H1 (cell line): ENCODE data around the gene RAB1A. TPM values are rescaled to one million over a fixed set of nuclear protein-coding genes. Genes with fewer than 3 reads are reported as not detected.

ENCODE experiments used
- CTCF ChIA-PET: fragments of 300-600 bp; sonication (Branson Sonifier 250); formaldehyde crosslinking; loops from one replicate; lab custom pipeline; 2021; ENCODE audit not compliant: partially characterized antibody; lab: Charles Lee
- POLR2A ChIA-PET: fragments of 300-600 bp; sonication (Branson Sonifier 250); formaldehyde crosslinking; loops from one replicate; lab custom pipeline; 2021; ENCODE audit warnings: inconsistent platforms; ENCODE audit not compliant: partially characterized antibody; lab: Charles Lee
- DNase-seq, 2 experiments: peaks; one replicate each; pipeline versions ENCODE4 v3.0.0 to v3.0.0-alpha.2; 2010 to 2022; ENCODE audit warnings: low spot score in 2 of 2, low read depth in 1 of 2, mixed read lengths in 1 of 2
- FAIRE-seq: peaks from 2 replicates; lab custom pipeline; 2011; peaks lifted over from hg19 to GRCh38; lab: Jason Lieb, UNC
- H2AFZ ChIP-seq: 2 replicates; pipeline ENCODE4 v1.8.1; 2012; ENCODE audit warnings: low read length, inconsistent platforms
- H2AK5ac ChIP-seq: 2 replicates; pipeline ENCODE4 v1.6.1; 2013; ENCODE audit warnings: low read depth, low read length
- H2BK120ac ChIP-seq: replicated peaks from 2 replicates; pipeline ENCODE3; 2013; ENCODE audit warnings: low read depth, low read length, inconsistent platforms
- H2BK12ac ChIP-seq: 2 replicates; pipeline ENCODE4 v1.6.1; 2013; ENCODE audit warnings: low read depth, low read length
- H2BK15ac ChIP-seq: 2 replicates; pipeline ENCODE4 v1.6.1; 2013; ENCODE audit warnings: low read length
- H2BK20ac ChIP-seq: 2 replicates; pipeline ENCODE4 v1.6.1; 2013; ENCODE audit warnings: low read length
- H2BK5ac ChIP-seq: 2 replicates; pipeline ENCODE4 v1.6.1; 2013; ENCODE audit warnings: low read depth, low read length
- H3K14ac ChIP-seq: 2 replicates; pipeline ENCODE4 v1.6.1; 2013; ENCODE audit warnings: inconsistent platforms; ENCODE audit not compliant: insufficient read length
- H3K18ac ChIP-seq: 2 replicates; pipeline ENCODE4 v1.6.1; 2013; ENCODE audit warnings: low read length; ENCODE audit errors: extremely low read depth
- H3K23ac ChIP-seq: 2 replicates; pipeline ENCODE4 v1.6.1; 2013; ENCODE audit warnings: inconsistent platforms; ENCODE audit not compliant: insufficient read length
- H3K23me2 ChIP-seq: 2 replicates; pipeline ENCODE4 v1.6.1; 2013; ENCODE audit warnings: low read depth, low read length
- H3K27ac ChIP-seq: 2 replicates; pipeline ENCODE4 v1.6.1; 2011; ENCODE audit warnings: low read depth, low read length, inconsistent platforms
- H3K27me3 ChIP-seq, 4 experiments: replicated peaks in 1 of 4; 1 replicate in 1 of 4; 2 replicates in 3 of 4; pipeline versions ENCODE4 v1.6.1 to v1.8.1; 2011 to 2013; ENCODE audit warnings: low read length in 3 of 4, mild to moderate bottlenecking in 3 of 4, inconsistent platforms in 2 of 4, mixed read lengths in 2 of 4, moderate library complexity in 1 of 4; ENCODE audit not compliant: control insufficient read depth in 3 of 4, insufficient read depth in 3 of 4; ENCODE audit errors: extremely low read depth in 1 of 4
- H3K36me3 ChIP-seq, 4 experiments: 2 replicates each; pipeline versions ENCODE4 v1.6.1 to v1.8.1; 2011 to 2013; ENCODE audit warnings: mild to moderate bottlenecking in 4 of 4, low read length in 3 of 4, moderate library complexity in 2 of 4, control low read depth in 1 of 4, inconsistent platforms in 1 of 4; ENCODE audit not compliant: insufficient read depth in 4 of 4, control insufficient read depth in 2 of 4
- H3K4ac ChIP-seq: replicated peaks from 2 replicates; pipeline ENCODE3; 2013; ENCODE audit warnings: low read length, low read depth, mixed read lengths, inconsistent platforms; ENCODE audit not compliant: insufficient read length
- H3K4me1 ChIP-seq, 4 experiments: replicated peaks in 1 of 4; 1 replicate in 1 of 4; 2 replicates in 3 of 4; pipeline versions ENCODE4 v1.6.1 to v1.8.1; 2011 to 2013; ENCODE audit warnings: low read length in 3 of 4, inconsistent platforms in 2 of 4, mixed read lengths in 1 of 4; ENCODE audit not compliant: insufficient read depth in 4 of 4, control insufficient read depth in 3 of 4
- H3K4me2 ChIP-seq, 2 experiments: 2 replicates each; pipeline versions ENCODE4 v1.6.1 to v1.8.1; 2011 to 2013; ENCODE audit warnings: low read depth in 2 of 2, low read length in 2 of 2, control low read depth in 1 of 2, inconsistent platforms in 1 of 2, mild to moderate bottlenecking in 1 of 2; ENCODE audit not compliant: insufficient read depth in 1 of 2
- H3K4me3 ChIP-seq, 4 experiments: fragments of 200-600, 300-600 bp in 1 of 4; sonication (generic), shearing (Covaris generic), sonication (Bioruptor Twin) in 1 of 4; 2 replicates each; pipeline versions ENCODE4 v1.5.1 to v1.8.1; 2011 to 2016; ENCODE audit warnings: low read length in 4 of 4, low read depth in 3 of 4, control low read depth in 2 of 4, inconsistent platforms in 2 of 4, mild to moderate bottlenecking in 2 of 4, mixed read lengths in 1 of 4, moderate library complexity in 1 of 4; ENCODE audit not compliant: insufficient read depth in 2 of 4; ENCODE audit errors: extremely low read depth in 1 of 4
- H3K56ac ChIP-seq: replicated peaks from 2 replicates; pipeline ENCODE3; 2013; ENCODE audit warnings: low read depth, mild to moderate bottlenecking, mixed read lengths, low read length, inconsistent platforms; ENCODE audit not compliant: insufficient read length
- H3K79me1 ChIP-seq: 2 replicates; pipeline ENCODE4 v1.6.1; 2013; ENCODE audit warnings: low read depth, low read length, control low read depth
- H3K79me2 ChIP-seq, 2 experiments: 2 replicates each; pipeline versions ENCODE4 v1.6.1 to v1.8.1; 2012 to 2013; ENCODE audit warnings: low read length in 2 of 2, mild to moderate bottlenecking in 2 of 2, inconsistent platforms in 1 of 2; ENCODE audit not compliant: insufficient read depth in 2 of 2, control insufficient read depth in 1 of 2
- H3K9ac ChIP-seq, 4 experiments: replicated peaks in 1 of 4; 1 replicate in 1 of 4; 2 replicates in 3 of 4; pipeline versions ENCODE4 v1.6.1 to v1.8.1; 2011 to 2013; ENCODE audit warnings: low read depth in 3 of 4, low read length in 3 of 4, control low read depth in 2 of 4, mild to moderate bottlenecking in 2 of 4, moderate library complexity in 2 of 4, inconsistent platforms in 1 of 4; ENCODE audit errors: extremely low read depth in 1 of 4
- H3K9me3 ChIP-seq, 2 experiments: 2 replicates each; pipeline versions ENCODE4 v1.6.1 to v1.8.1; 2012 to 2013; ENCODE audit warnings: mild to moderate bottlenecking in 2 of 2, moderate library complexity in 2 of 2, control low read depth in 1 of 2, inconsistent platforms in 1 of 2, low read depth in 1 of 2, low read length in 1 of 2, mixed read lengths in 1 of 2; ENCODE audit not compliant: insufficient read depth in 2 of 2
- H4K20me1 ChIP-seq, 2 experiments: replicated peaks in 1 of 2; 2 replicates each; pipeline versions ENCODE3 to v1.8.1; 2011 to 2013; ENCODE audit warnings: inconsistent platforms in 2 of 2, low read length in 2 of 2, mild to moderate bottlenecking in 1 of 2; ENCODE audit not compliant: insufficient read depth in 2 of 2, control insufficient read depth in 1 of 2
- H4K5ac ChIP-seq: 2 replicates; pipeline ENCODE4 v1.6.1; 2013; ENCODE audit warnings: low read length, low read depth, mixed read lengths, inconsistent platforms; ENCODE audit not compliant: insufficient read length
- H4K8ac ChIP-seq: 2 replicates; pipeline ENCODE4 v1.8.0; 2013; ENCODE audit warnings: mild to moderate bottlenecking, moderate library complexity, low read length, inconsistent platforms; ENCODE audit not compliant: insufficient read depth; ENCODE audit errors: extremely low read depth
- H4K91ac ChIP-seq: replicated peaks from 2 replicates; pipeline ENCODE3; 2013; ENCODE audit warnings: low read length, mixed read lengths, inconsistent platforms; ENCODE audit not compliant: insufficient read length
- ASH2L ChIP-seq: fragments of 200-600, 300-600 bp; sonication (generic); IDR thresholded peaks from one replicate; pipeline ENCODE4 v1.7.1; 2017; ENCODE audit warnings: low read length
- E2F6 ChIP-seq: IDR thresholded peaks from 2 replicates; pipeline ENCODE4 v1.6.1; 2012; ENCODE audit warnings: inconsistent platforms
- EP300 ChIP-seq, 2 experiments: IDR thresholded peaks; 1 replicate in 1 of 2; 2 replicates in 1 of 2; pipeline ENCODE4 v1.6.1; 2011 to 2012; ENCODE audit warnings: low read depth in 2 of 2, low read length in 2 of 2, mild to moderate bottlenecking in 2 of 2, borderline replicate concordance in 1 of 2, inconsistent platforms in 1 of 2, moderate library complexity in 1 of 2
- HDAC2 ChIP-seq, 2 experiments: fragments of 300-600 bp in 1 of 2; sonication (generic) in 1 of 2; IDR thresholded peaks; 2 replicates each; pipeline ENCODE4 v1.6.1; 2011 to 2012; ENCODE audit warnings: low read depth in 2 of 2, low read length in 2 of 2, mild to moderate bottlenecking in 2 of 2, moderate library complexity in 2 of 2, borderline replicate concordance in 1 of 2, inconsistent platforms in 1 of 2
- NANOG ChIP-seq: IDR thresholded peaks from 2 replicates; pipeline ENCODE4 v1.6.1; 2011; ENCODE audit warnings: low read length, low read depth, mild to moderate bottlenecking, inconsistent platforms; ENCODE audit not compliant: insufficient read depth, poor library complexity, severe bottlenecking
- NRF1 ChIP-seq: IDR thresholded peaks from 2 replicates; pipeline ENCODE4 v1.6.1; 2011; ENCODE audit warnings: mild to moderate bottlenecking, low read depth, low read length, improper control_type of control experiment
- PHF8 ChIP-seq: fragments of 200-600 bp; sonication (generic); conservative IDR thresholded peaks from 2 replicates; pipeline ENCODE4 v1.7.1; 2012; ENCODE audit warnings: low read depth, mild to moderate bottlenecking, inconsistent platforms, low read length, moderate library complexity
- POLR2A ChIP-seq, 2 experiments: IDR thresholded peaks; 1 replicate in 1 of 2; 2 replicates in 1 of 2; pipeline ENCODE4 v1.6.1; 2011; ENCODE audit warnings: low read depth in 2 of 2, low read length in 2 of 2, mild to moderate bottlenecking in 2 of 2; ENCODE audit errors: control extremely low read depth in 1 of 2
- TAF7 ChIP-seq: optimal IDR thresholded peaks from 2 replicates; pipeline ENCODE3; 2011; ENCODE audit warnings: low read depth, mild to moderate bottlenecking, inconsistent platforms, low read length, moderate library complexity, borderline replicate concordance
- YY1 ChIP-seq: IDR thresholded peaks from 2 replicates; pipeline ENCODE4 v1.6.1; 2011; ENCODE audit warnings: low read depth, mild to moderate bottlenecking, low read length
- ZNF274 ChIP-seq: IDR thresholded peaks from 2 replicates; pipeline ENCODE4 v1.7.0; 2012; ENCODE audit warnings: low read length, borderline replicate concordance; ENCODE audit errors: extremely low read depth
- WGBS, 2 experiments: shearing (Covaris generic) in 1 of 2; methylation state at CpG; one replicate each; pipeline versions ENCODE4 v1.1.6 to v1.1.7; 2013 to 2015; ENCODE audit warnings: low lambda C conversion rate in 2 of 2, mixed read lengths in 2 of 2, inconsistent platforms in 1 of 2, low coverage in 1 of 2, missing lambda C conversion rate in 1 of 2; ENCODE audit not compliant: insufficient replicate concordance in 2 of 2, insufficient coverage in 1 of 2, insufficient read length in 1 of 2; ENCODE audit errors: extremely low coverage in 1 of 2, missing lambda C conversion rate in 1 of 2; 5-methylcytosine and 5-hydroxymethylcytosine counted together
- polyA plus RNA-seq, 7 experiments: library from polyadenylated mRNA; depleted of rRNA in 3 of 7; stranded (reverse) in 5 of 7; unstranded in 2 of 7; fragments of >200 nt in 5 of 7; fragments of 200-250 nt in 2 of 7; gene quantifications; 1 replicate in 5 of 7; 2 replicates in 1 of 7; 4 replicates in 1 of 7; pipeline versions ENCODE4 v1.2.1 to v1.2.3, GENCODE V29; 2011 to 2013; ENCODE audit warnings: missing spikeins in 2 of 7, mixed read lengths in 2 of 7
- total RNA-seq: library from RNA; stranded (reverse); fragmentation: NEBNext Ultra II Directional; extraction: Animal tissue kit (Norgen Biotek cat#: 25700); gene quantifications from 2 replicates; pipeline ENCODE4 v1.2.1, GENCODE V29; 2021

RAB1A gene
- total and polyA plus RNA-seq, 2 of the 8 experiments (the other 6 are each of a cell fraction or from before 2014, with no cell fraction given): 77.9 to 120 TPM

- Histone ChIP-seq H2BK15ac (peak overlapping the region; percentile 36), H2AFZ (peak overlapping the region; percentile 74; the same call in 1 of the 2 replicates), H2BK12ac (peak overlapping the region; percentile 68; the same call in 1 of the 2 replicates), H3K79me2 (peaks cover 12 to 37% of the 10 kb centered on the region in 2 experiments), H4K8ac (peak overlapping the region; percentile 87; the same call in 1 of the 2 replicates), H3K27ac (peak overlapping the region; percentile 81), H3K79me1 (no peaks in the 10 kb centered on the region), H3K18ac (peak overlapping the region; percentile 95), H2BK120ac (no peak overlapping the region), H4K91ac (peak overlapping the region; percentile 50), H3K23ac (no peak overlapping the region), H4K5ac (peak overlapping the region; percentile 39), H3K9ac (peak overlapping the region; percentile 67 to 90 (median 79)), H3K9me3 (no peaks in the 10 kb centered on the region), H3K4me1 (peaks cover 0 to 5% (median 1%) of the 10 kb centered on the region in 4 experiments; a peak in 4 of 7 replicates), H2BK5ac (peak overlapping the region; percentile 94), H4K20me1 (peaks cover 5 to 7% of the 10 kb centered on the region in 2 experiments), H3K4ac (peak overlapping the region; percentile 46), H3K23me2 (peaks cover 5% of the 10 kb centered on the region; the same call in 1 of the 2 replicates), H3K4me2 (peak overlapping the region; percentile 63 to 71), H3K4me3 (peak overlapping the region; percentile 67 to 78 (median 72)), H3K14ac (no peak overlapping the region), H2BK20ac (no peak overlapping the region), H3K27me3 (no peaks in the 10 kb centered on the region), H3K56ac (peak overlapping the region; percentile 5), H2AK5ac (peak overlapping the region; percentile 24; the same call in 1 of the 2 replicates), H3K36me3 (no peaks in the 10 kb centered on the region)
- ChIA-PET CTCF (interaction anchor here (0.8 to 1.7 kb wide), 6 partner anchors 13 to 66 kb away, joined by 3 to 6 read pairs (median 3); no protein-coding TSS in a partner anchor), POLR2A (interaction anchor here (0.6 to 2.6 kb wide), 10 partner anchors 9 to 97 kb away, joined by 3 to 19 read pairs (median 4); partner anchors contain the start of genes ACTR2 and CEP68)
- DNase-seq (no peak), FAIRE-seq (no peak)
- 12% methylated on average over 18 of the region's 19 CpGs; no CpG with 5 or more reads in 1 of the 2 experiments for WGBS, 2 experiments
- TF ChIP-seq PHF8: peak; percentile 81
- TF ChIP-seq YY1: no peak
- TF ChIP-seq ASH2L: peak; percentile 75
- peak; percentile 40 to 70 for TF ChIP-seq POLR2A (IDR thresholded peaks at IDR 0.05; ENCODE audit: control extremely low read depth in 1 of 2, low read depth in 2 of 2, low read length in 2 of 2)
- no peak for TF ChIP-seq ZNF274
- no peak for TF ChIP-seq NRF1
- no peak for TF ChIP-seq TAF7
- peak in 1 of 2 experiments; percentile 97; a peak in 1 of 4 replicates for TF ChIP-seq HDAC2 (IDR thresholded peaks at IDR 0.05; ENCODE audit: borderline replicate concordance in 1 of 2, low read depth in 2 of 2, low read length in 2 of 2)
- TF ChIP-seq E2F6: no peak
- no peak for TF ChIP-seq NANOG
- no peak for TF ChIP-seq EP300 (IDR thresholded peaks at IDR 0.05; ENCODE audit: borderline replicate concordance in 1 of 2, low read depth in 2 of 2, low read length in 2 of 2)
These were observed 814 bp upstream of the RAB1A start for GRCh38 chr2:65130664-65131175.
